ENCODE results near the gene OR2F2.

- TF ChIP-seq CTCF (IDR thresholded peaks at IDR 0.05), result no peak
- no peak for TF ChIP-seq ZFX (IDR thresholded peaks at IDR 0.05; ENCODE audit: borderline replicate concordance)
These were observed 28.9 kb upstream of the OR2F2 start for GRCh38 chr7:143906151-143906550.
